ENCODE results near the gene NPY4R2.
"Not testable (repeated sequence)": the region's sequence is repeated elsewhere in the genome, so short reads cannot be mapped to it uniquely, and the experiment has no call there.

Gene NPY4R2

GRCh38 chr10:47918475-47918874 is at the start of gene NPY4R2:
NPY4R2 (plus strand) TSS chr10:47918662; CDS start chr10:47921988, 3,326 bp downstream.
- DNase-seq = not testable (repeated sequence)

- not testable (repeated sequence) for DNase-seq
Observed at GRCh38 chr10:47870887-47871286, 47.6 kb upstream of the NPY4R2 start.

GRCh38 chr10:47871485-47872180 is 46.8 kb upstream of the NPY4R2 start:
- not testable (repeated sequence) for DNase-seq

- not testable (repeated sequence) for DNase-seq
Observed at GRCh38 chr10:47872236-47872635, 46.2 kb upstream of the NPY4R2 start.

- not testable (repeated sequence) for DNase-seq
Observed at GRCh38 chr10:47884239-47884638, 34.2 kb upstream of the NPY4R2 start.

GRCh38 chr10:47884934-47885333 is 33.5 kb upstream of the NPY4R2 start:
- DNase-seq = not testable (repeated sequence)

- DNase-seq = not testable (repeated sequence)
Observed at GRCh38 chr10:47886356-47886755, 32.1 kb upstream of the NPY4R2 start.

GRCh38 chr10:47886827-47887226 is 31.6 kb upstream of the NPY4R2 start:
- not testable (repeated sequence) for DNase-seq

GRCh38 chr10:47890737-47891136 is 27.7 kb upstream of the NPY4R2 start:
- not testable (repeated sequence) for DNase-seq

GRCh38 chr10:47892494-47893261 is 25.8 kb upstream of the NPY4R2 start:
- not testable (repeated sequence) for DNase-seq

- DNase-seq = not testable (repeated sequence)
Observed at GRCh38 chr10:47894571-47894970, 23.9 kb upstream of the NPY4R2 start.

GRCh38 chr10:47897813-47898212 is 20.6 kb upstream of the NPY4R2 start:
- DNase-seq = not testable (repeated sequence)

- not testable (repeated sequence) for DNase-seq
Observed at GRCh38 chr10:47909333-47909732, 9.1 kb upstream of the NPY4R2 start.

GRCh38 chr10:47910486-47910885 is 8.0 kb upstream of the NPY4R2 start:
- not testable (repeated sequence) for DNase-seq

GRCh38 chr10:47914052-47914451 is 4.4 kb upstream of the NPY4R2 start:
- not testable (repeated sequence) for DNase-seq

GRCh38 chr10:47915849-47916548 is 2.5 kb upstream of the NPY4R2 start:
- DNase-seq = not testable (repeated sequence)

GRCh38 chr10:47920610-47921009 is 2.1 kb downstream of the NPY4R2 start:
- DNase-seq = not testable (repeated sequence)

- DNase-seq = not testable (repeated sequence)
Observed at GRCh38 chr10:47922503-47922902, 4.0 kb downstream of the NPY4R2 start.

- not testable (repeated sequence) for DNase-seq
Observed at GRCh38 chr10:47924628-47925027, 6.2 kb downstream of the NPY4R2 start.

- not testable (repeated sequence) for DNase-seq
Observed at GRCh38 chr10:47927147-47927916, 8.9 kb downstream of the NPY4R2 start.

- DNase-seq = not testable (repeated sequence)
Observed at GRCh38 chr10:47928225-47928624, 9.8 kb downstream of the NPY4R2 start.

- not testable (repeated sequence) for DNase-seq
Observed at GRCh38 chr10:47932824-47933223, 14.4 kb downstream of the NPY4R2 start.
